Dedifferentiated amniotic fluid mesenchymal stem cell (primary cell): ENCODE measurements around the gene GLS.

Experiments used
- DNase-seq: peaks from one replicate; pipeline ENCODE4 v3.0.0-alpha.2; 2016; ENCODE audit errors: extremely low spot score

Gene GLS

GRCh38 chr2:191012845-191013681, 132.4 kb downstream of the GLS start:
- DNase-seq, result no peak

- DNase-seq, result no peak
Measured at GRCh38 chr2:191013682-191013931, 133.0 kb downstream of the GLS start.

- peak; percentile 86 for DNase-seq
Measured at GRCh38 chr2:191013932-191014652, 133.5 kb downstream of the GLS start, which contains the start of gene STAT1. Gene STAT1, minus strand, starts transcription at chr2:191014171. Its CDS starts 4,168 bp downstream, at chr2:191010003.

- no peak for DNase-seq
Measured at GRCh38 chr2:191014653-191015020, 134.0 kb downstream of the GLS start.
